CD4-positive, CD25-positive, alpha-beta regulatory T cell (primary cell): ENCODE results near the gene PDCD7. TPM values are rescaled to one million over a fixed set of nuclear protein-coding genes. Genes with fewer than 3 reads are reported as not detected.

ENCODE experiments used
- ATAC-seq, 2 donors: fragments of 150-1000 bp; cut with Tn5 transposase; one replicate each; pipeline ENCODE4 v1.10.0; 2021; ENCODE audit warnings: low read depth in 2 of 2, moderate number of reproducible peaks in 2 of 2, moderate library complexity in 1 of 2
- DNase-seq, 3 donors: peaks; one replicate each; pipeline versions ENCODE4 v3.0.0 to v3.0.0-alpha.2; 2012 to 2022; ENCODE audit warnings: mixed read lengths in 1 of 3
- H3K27ac ChIP-seq: one replicate; pipeline ENCODE4 v1.7.0; 2013; ENCODE audit warnings: mild to moderate bottlenecking, low read length; ENCODE audit not compliant: insufficient read depth, poor library complexity, severe bottlenecking
- H3K27me3 ChIP-seq: one replicate; pipeline ENCODE4 v1.7.0; 2013; ENCODE audit warnings: low read length; ENCODE audit not compliant: control insufficient read depth, insufficient read depth
- H3K36me3 ChIP-seq: one replicate; pipeline ENCODE4 v1.7.0; 2013; ENCODE audit warnings: mild to moderate bottlenecking, low read length, moderate library complexity; ENCODE audit not compliant: control insufficient read depth, insufficient read depth
- H3K4me1 ChIP-seq: 2 replicates; pipeline ENCODE4 v1.7.0; 2013; ENCODE audit warnings: mild to moderate bottlenecking, low read length; ENCODE audit not compliant: insufficient read depth, control insufficient read depth, poor library complexity, severe bottlenecking
- H3K4me3 ChIP-seq: one replicate; pipeline ENCODE4 v1.7.0; 2013; ENCODE audit warnings: low read depth, mild to moderate bottlenecking, low read length, moderate library complexity
- H3K9me3 ChIP-seq, 2 experiments: 1 replicate in 1 of 2; 2 replicates in 1 of 2; pipeline ENCODE4 v1.7.0; 2013; ENCODE audit warnings: low read length in 2 of 2, mild to moderate bottlenecking in 1 of 2, moderate library complexity in 1 of 2; ENCODE audit not compliant: control insufficient read depth in 2 of 2
- H3K27ac Mint-ChIP-seq, 3 donors: one replicate each; pipeline ENCODE4 v1.8.0; 2020 to 2022; ENCODE audit warnings: mild to moderate bottlenecking in 3 of 3, mixed read lengths in 3 of 3, moderate library complexity in 2 of 3
- H3K27me3 Mint-ChIP-seq: one replicate; pipeline ENCODE4 v1.8.0; 2022; ENCODE audit warnings: mild to moderate bottlenecking, mixed read lengths
- H3K36me3 Mint-ChIP-seq: one replicate; pipeline ENCODE4 v1.8.0; 2020; ENCODE audit warnings: mixed read lengths
- H3K4me1 Mint-ChIP-seq, 4 donors: one replicate each; pipeline ENCODE4 v1.8.0; 2020 to 2022; ENCODE audit warnings: mixed read lengths in 4 of 4, mild to moderate bottlenecking in 1 of 4
- H3K4me3 Mint-ChIP-seq, 4 donors: one replicate each; pipeline ENCODE4 v1.8.0; 2020 to 2022; ENCODE audit warnings: mild to moderate bottlenecking in 4 of 4, mixed read lengths in 4 of 4, moderate library complexity in 3 of 4
- H3K9me3 Mint-ChIP-seq, 7 donors: one replicate each; pipeline ENCODE4 v1.8.0; 2020 to 2022; ENCODE audit warnings: mixed read lengths in 7 of 7, mild to moderate bottlenecking in 3 of 7, moderate library complexity in 2 of 7
- polyA plus RNA-seq, 4 donors: library from polyadenylated mRNA; unstranded; fragments of 300-500 nt; fragmentation: Illumina TruSeq; gene quantifications; one replicate each; pipeline ENCODE4 v1.2.3, GENCODE V29; 2021
- total RNA-seq: library from RNA; stranded (reverse); gene quantifications from one replicate; pipeline ENCODE4 v1.2.3, GENCODE V29; 2022

Gene PDCD7
- total and polyA plus RNA-seq, 5 donors from 2014 or later, result 12.3 to 37.6 (median 14.6) TPM

DNA sequence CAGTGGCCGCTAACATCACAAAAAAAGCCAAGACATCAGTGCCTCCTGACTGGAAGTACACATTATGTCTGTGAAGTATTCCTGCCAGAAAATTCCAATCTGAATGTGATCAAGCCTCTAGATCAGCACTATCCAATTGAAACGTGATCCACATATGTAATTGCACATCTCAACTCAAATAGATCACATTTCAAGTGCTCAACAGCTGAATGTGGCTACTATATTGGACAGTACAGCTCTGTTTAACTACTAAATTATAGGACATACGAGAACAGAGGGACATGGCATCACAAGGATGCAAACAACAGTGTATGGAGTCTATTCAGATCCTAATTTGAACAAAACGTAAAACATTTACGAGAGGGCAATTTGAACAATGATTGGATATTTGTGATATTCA lies 18.1 kb downstream of the PDCD7 start:
- H3K27me3 ChIP-seq, result no peaks in the 10 kb centered on the region
- no peaks in the 10 kb centered on the region for H3K9me3 ChIP-seq
- Mint-ChIP-seq H3K27ac (no peak overlapping the region), H3K9me3 (no peaks in the 10 kb centered on the region), H3K4me1 (peaks cover 0 to 7% (median 2%) of the 10 kb centered on the region in 4 donors), H3K27me3 (no peaks in the 10 kb centered on the region), H3K36me3 (peaks cover 51% of the 10 kb centered on the region), H3K4me3 (no peak overlapping the region)
- H3K27ac ChIP-seq, result no peak overlapping the region
- no peak for DNase-seq
- H3K4me3 ChIP-seq, result no peak overlapping the region
- H3K4me1 ChIP-seq, result no peaks in the 10 kb centered on the region
- no peak for ATAC-seq
- H3K36me3 ChIP-seq, result peaks cover 72% of the 10 kb centered on the region

DNA sequence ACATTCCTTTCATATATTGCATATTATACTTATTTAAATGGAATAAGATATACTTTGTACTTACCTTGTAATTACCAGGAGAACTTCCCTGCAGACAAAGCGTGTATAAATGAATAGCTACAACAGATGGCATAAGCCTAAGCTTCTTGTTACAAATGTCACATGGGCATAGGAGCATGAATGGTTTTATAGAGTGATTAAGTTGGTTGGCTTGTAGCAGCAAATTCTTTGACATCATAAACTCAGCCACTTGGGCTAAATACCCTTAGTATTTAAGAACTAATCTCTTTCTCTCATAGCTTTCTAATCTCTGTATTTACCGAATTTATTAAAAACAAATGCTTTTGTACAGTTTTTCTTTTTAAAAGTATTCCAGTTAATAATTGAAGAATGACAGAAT lies 18.5 kb downstream of the PDCD7 start, which contains the start of gene UBAP1L:
UBAP1L (minus strand) TSS at position 115 of the 400 bp plus-strand sequence. CDS start 8,985 bp downstream, outside the sequence.
- Mint-ChIP-seq H3K27ac (no peak within 1 kb of the TSS), H3K36me3 (peaks cover 51% of the 10 kb centered on the region), H3K4me1 (peaks cover 0 to 7% (median 2%) of the 10 kb centered on the region in 4 donors), H3K4me3 (no peak within 1 kb of the TSS), H3K9me3 (no peaks in the 10 kb centered on the region), H3K27me3 (no peaks in the 10 kb centered on the region)
- Histone ChIP-seq H3K27ac (no peak within 1 kb of the TSS), H3K36me3 (peaks cover 72% of the 10 kb centered on the region), H3K9me3 (no peaks in the 10 kb centered on the region), H3K4me3 (no peak within 1 kb of the TSS), H3K4me1 (no peaks in the 10 kb centered on the region), H3K27me3 (no peaks in the 10 kb centered on the region)
- DNase-seq, result no peak
- no peak for ATAC-seq

DNA sequence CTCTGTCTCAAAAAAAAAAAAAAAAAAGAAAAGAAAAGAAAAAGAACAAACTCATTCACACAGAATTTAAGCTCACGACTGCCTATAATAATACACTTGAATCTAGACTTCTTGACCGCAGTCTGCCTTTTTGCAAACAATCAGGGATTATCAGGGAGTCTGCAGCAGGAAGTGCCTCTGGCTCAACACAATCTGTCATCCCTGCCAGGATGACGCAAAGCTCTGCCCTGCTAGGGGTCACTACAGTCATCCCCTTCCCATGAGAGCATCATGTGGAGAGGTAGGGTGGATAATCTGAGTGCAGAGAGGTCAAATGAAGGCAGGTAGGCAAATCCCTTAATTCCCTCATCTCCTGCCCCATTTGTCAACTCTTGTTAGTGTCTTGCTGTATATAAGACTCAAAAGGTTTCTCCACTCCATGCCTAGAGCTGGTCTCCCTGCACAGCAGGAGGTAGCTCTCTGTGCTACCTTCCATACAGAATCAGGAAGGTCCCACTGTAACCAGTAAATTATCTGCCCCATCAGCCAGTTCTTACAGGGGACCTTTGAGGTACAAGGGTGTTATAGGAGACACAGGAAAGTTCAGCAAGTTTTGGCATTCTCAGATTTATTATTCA lies 22.8 kb downstream of the PDCD7 start:
- peaks cover 0 to 7% (median 4%) of the 10 kb centered on the region in 4 donors for H3K4me1 Mint-ChIP-seq
- H3K27ac ChIP-seq, result peak overlapping the region; percentile 33
- H3K27me3 Mint-ChIP-seq, result no peaks in the 10 kb centered on the region
- no peak overlapping the region for H3K4me3 Mint-ChIP-seq
- H3K9me3 ChIP-seq, result no peaks in the 10 kb centered on the region
- no peaks in the 10 kb centered on the region for H3K27me3 ChIP-seq
- peak overlapping the region in 2 of 3 donors; percentile 10 to 21 for H3K27ac Mint-ChIP-seq
- H3K4me3 ChIP-seq, result no peak overlapping the region
- DNase-seq (no peak), ATAC-seq (no peak)
- peaks cover 34% of the 10 kb centered on the region for H3K36me3 ChIP-seq
- peaks cover 39% of the 10 kb centered on the region for H3K36me3 Mint-ChIP-seq
- no peaks in the 10 kb centered on the region for H3K4me1 ChIP-seq
- no peaks in the 10 kb centered on the region for H3K9me3 Mint-ChIP-seq

GRCh38 chr15:65106011-65106590 lies 27.5 kb downstream of the PDCD7 start:
- Mint-ChIP-seq H3K4me1 (peaks cover 0 to 7% (median 5%) of the 10 kb centered on the region in 4 donors), H3K27me3 (no peaks in the 10 kb centered on the region), H3K27ac (peak overlapping the region in 1 of 3 donors; percentile 75), H3K36me3 (peaks cover 31% of the 10 kb centered on the region), H3K9me3 (no peaks in the 10 kb centered on the region), H3K4me3 (no peak overlapping the region)
- no peak for DNase-seq
- H3K4me3 ChIP-seq, result no peak overlapping the region
- peaks cover 13% of the 10 kb centered on the region for H3K36me3 ChIP-seq
- no peaks in the 10 kb centered on the region for H3K4me1 ChIP-seq
- H3K9me3 ChIP-seq, result no peaks in the 10 kb centered on the region
- no peaks in the 10 kb centered on the region for H3K27me3 ChIP-seq
- no peak overlapping the region for H3K27ac ChIP-seq
- ATAC-seq, result no peak

DNA sequence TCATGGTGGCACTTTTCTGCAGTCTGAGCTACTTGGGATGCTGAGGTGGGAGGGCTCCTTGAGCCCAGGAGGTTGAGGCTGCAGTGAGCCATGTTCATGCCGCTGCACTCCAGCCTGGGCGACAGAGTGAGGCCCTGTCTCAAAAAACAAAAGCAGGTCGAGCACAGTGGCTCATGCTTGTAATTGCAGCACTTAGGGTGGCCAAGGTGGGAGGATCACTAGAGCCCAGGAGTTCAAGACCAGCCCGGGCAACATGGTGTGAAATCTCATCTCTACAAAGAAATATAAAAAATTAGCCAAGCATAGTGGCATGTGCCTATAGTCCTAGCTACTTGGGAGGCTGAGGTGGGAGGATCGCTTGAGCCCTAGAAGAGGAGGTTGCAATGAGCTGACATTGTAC lies 28.6 kb downstream of the PDCD7 start:
- H3K27me3 Mint-ChIP-seq, result no peaks in the 10 kb centered on the region
- Histone ChIP-seq H3K4me3 (no peak overlapping the region), H3K9me3 (no peaks in the 10 kb centered on the region), H3K27me3 (no peaks in the 10 kb centered on the region), H3K4me1 (no peaks in the 10 kb centered on the region), H3K36me3 (peaks cover 21% of the 10 kb centered on the region), H3K27ac (no peak overlapping the region)
- no peaks in the 10 kb centered on the region for H3K9me3 Mint-ChIP-seq
- peaks cover 0 to 7% (median 5%) of the 10 kb centered on the region in 4 donors for H3K4me1 Mint-ChIP-seq
- DNase-seq (no peak), ATAC-seq (no peak)
- no peak overlapping the region for H3K4me3 Mint-ChIP-seq
- H3K36me3 Mint-ChIP-seq, result peaks cover 33% of the 10 kb centered on the region
- no peak overlapping the region for H3K27ac Mint-ChIP-seq

- ATAC-seq (no peak), DNase-seq (no peak)
- Histone ChIP-seq H3K4me3 (no peak overlapping the region), H3K9me3 (no peaks in the 10 kb centered on the region), H3K27me3 (no peaks in the 10 kb centered on the region), H3K4me1 (no peaks in the 10 kb centered on the region), H3K36me3 (peaks cover 36% of the 10 kb centered on the region), H3K27ac (no peak overlapping the region)
- H3K4me3 Mint-ChIP-seq, result no peak overlapping the region
- H3K36me3 Mint-ChIP-seq, result peaks cover 40% of the 10 kb centered on the region
- H3K27ac Mint-ChIP-seq, result peak overlapping the region in 1 of 3 donors; percentile 13
- peaks cover 0 to 5% (median 1%) of the 10 kb centered on the region in 4 donors for H3K4me1 Mint-ChIP-seq
- H3K9me3 Mint-ChIP-seq, result no peaks in the 10 kb centered on the region
- no peaks in the 10 kb centered on the region for H3K27me3 Mint-ChIP-seq
Observed at GRCh38 chr15:65102912-65103311, 30.7 kb downstream of the PDCD7 start.

DNA sequence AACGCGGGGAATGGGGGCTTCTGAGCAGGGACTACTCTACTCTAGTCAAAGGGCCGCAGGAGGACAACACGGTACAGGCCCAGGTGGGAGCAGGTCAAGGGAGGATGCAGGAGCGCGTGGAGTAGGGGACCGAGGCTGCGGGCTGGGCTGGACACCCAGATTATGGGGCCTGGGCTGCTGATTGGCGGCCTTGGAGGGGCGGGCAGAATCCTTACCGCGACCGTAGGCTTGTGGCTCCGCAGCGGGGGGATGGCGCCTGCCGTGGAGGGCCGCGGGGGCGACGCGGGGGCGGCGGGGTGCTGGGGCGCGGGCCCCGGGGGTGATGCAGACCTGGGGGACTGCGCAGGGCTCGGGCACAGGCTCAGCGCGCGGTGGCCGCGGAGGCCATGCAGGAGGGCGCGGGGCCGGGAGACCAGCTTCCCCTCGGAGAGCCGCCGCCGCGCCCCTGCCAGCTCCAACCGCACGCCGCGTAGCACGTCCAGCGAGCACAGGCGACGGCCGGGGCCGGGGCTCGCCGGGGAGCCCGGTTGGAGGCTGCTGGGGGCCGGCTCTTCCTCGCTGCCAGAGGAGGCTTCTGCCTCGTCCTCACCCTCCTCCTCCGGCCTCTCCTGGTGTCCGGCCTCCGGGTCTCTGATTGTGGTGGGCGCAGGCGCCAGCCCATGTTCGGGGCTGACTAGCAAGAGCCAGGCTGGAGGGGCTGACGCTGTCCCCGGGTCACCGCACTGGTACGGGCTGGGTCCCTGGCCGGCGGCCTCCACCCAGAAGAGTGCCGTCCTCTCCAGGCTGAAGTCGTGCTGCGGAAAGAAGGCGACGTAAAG lies 31.5 kb downstream of the PDCD7 start:
- H3K36me3 Mint-ChIP-seq, result peaks cover 43% of the 10 kb centered on the region
- H3K36me3 ChIP-seq, result peaks cover 41% of the 10 kb centered on the region
- no peaks in the 10 kb centered on the region for H3K4me1 ChIP-seq
- no peak overlapping the region for H3K4me3 Mint-ChIP-seq
- H3K4me1 Mint-ChIP-seq, result peaks cover 0 to 5% (median 1%) of the 10 kb centered on the region in 4 donors
- no peaks in the 10 kb centered on the region for H3K27me3 Mint-ChIP-seq
- H3K27me3 ChIP-seq, result no peaks in the 10 kb centered on the region
- ATAC-seq, result no peak
- H3K9me3 ChIP-seq, result no peaks in the 10 kb centered on the region
- peak overlapping the region in 1 of 3 donors; percentile 84 for H3K27ac Mint-ChIP-seq
- no peak overlapping the region for H3K4me3 ChIP-seq
- DNase-seq, result no peak
- no peak overlapping the region for H3K27ac ChIP-seq
- H3K9me3 Mint-ChIP-seq, result no peaks in the 10 kb centered on the region
